ENCODE data around the gene TRANK1.
"Not testable (repeated sequence)": the region's sequence is repeated elsewhere in the genome, so short reads cannot be mapped to it uniquely, and the experiment has no call there.

The TRANK1 gene

GRCh38 chr3:36956155-36956554 is 11.3 kb upstream of the TRANK1 start:
- DNase-seq, result no peak

DNA sequence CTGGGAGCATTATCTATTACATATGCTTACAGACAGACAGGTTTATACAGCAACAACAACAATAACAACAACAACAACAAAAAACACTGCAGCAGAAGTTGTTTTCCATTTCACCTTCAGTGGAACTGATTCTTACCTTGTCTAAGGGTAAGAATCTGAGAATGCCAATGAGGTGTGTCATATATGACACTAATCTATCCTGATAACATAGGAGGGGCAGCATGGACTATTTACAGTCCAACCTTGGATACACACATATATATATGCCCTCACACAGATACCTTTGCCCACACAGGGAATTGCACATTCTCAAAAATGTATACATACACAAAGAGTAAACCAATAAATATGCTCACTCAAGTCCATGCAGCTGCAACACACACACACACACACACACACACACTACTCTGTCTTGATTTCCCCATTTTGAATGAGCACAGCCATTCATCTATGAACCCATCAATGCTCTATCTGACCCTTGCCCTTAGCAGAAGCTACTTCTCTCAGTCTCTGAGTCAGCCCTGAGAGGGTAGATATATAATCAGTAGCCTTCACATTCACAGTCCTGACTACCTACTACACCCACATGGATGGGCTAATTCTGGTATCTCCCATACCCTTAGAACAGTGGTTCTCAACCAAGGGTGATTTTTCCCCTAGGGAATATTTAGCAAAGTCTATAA is 9.7 kb upstream of the TRANK1 start:
- DNase-seq, result peak; percentile 5

DNA sequence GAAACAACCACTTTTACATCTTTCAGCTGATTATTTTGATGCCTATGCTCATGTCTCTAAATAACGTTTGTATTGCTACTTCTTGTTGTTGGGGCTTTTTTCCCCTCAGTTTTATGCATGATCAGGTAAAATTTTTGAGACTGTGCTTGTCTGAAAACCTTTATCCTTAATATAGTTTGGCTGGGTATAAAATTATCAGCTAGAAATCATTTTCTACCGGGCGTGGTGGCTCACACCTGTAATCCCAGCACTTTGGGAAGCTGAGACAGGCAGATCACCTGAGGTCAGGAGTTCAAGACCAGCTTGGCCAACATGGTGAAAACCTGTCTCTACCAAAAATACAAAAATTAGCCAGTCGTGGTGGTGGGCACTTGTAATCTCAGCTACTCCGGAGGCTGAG is 3.0 kb upstream of the TRANK1 start:
- DNase-seq, result not testable (repeated sequence)

- no peak for DNase-seq
These were observed 603 bp upstream of the TRANK1 start for GRCh38 chr3:36945333-36945980.

DNA sequence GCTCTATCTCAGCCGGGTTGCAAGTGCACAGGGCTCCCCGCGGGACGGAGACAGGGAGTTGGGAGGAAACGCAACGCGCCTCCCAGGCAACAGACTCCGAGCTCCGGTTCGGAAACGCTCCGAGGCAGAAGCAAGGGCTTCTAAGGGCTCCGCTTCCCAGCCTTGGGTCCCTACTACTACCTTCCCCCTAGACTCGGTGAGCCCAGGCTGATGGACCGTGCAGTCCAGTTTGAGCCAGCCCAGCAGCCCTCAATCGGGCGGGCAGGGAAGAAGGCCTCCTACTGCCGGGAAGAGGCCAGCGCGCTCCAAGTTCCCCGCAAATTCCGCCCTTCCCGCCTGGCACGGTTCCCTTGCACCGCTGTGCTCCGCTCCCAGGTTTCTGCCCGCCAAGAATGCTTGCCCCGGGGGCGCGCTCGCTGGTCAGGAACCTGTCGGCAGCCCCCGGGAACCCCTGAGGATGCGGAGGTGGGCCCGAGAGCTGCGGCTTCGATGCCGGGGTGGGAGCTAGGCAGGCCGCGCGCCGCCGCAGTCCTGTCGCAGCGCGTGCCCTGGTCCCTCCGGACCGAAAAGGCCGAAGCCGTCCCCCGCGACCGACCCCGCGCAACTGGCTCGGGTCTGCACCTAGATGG is 728 bp downstream of the TRANK1 start:
- DNase-seq, result peak; percentile 46

- no peak for DNase-seq
These were observed 1.3 kb downstream of the TRANK1 start for GRCh38 chr3:36943601-36944000.

DNA sequence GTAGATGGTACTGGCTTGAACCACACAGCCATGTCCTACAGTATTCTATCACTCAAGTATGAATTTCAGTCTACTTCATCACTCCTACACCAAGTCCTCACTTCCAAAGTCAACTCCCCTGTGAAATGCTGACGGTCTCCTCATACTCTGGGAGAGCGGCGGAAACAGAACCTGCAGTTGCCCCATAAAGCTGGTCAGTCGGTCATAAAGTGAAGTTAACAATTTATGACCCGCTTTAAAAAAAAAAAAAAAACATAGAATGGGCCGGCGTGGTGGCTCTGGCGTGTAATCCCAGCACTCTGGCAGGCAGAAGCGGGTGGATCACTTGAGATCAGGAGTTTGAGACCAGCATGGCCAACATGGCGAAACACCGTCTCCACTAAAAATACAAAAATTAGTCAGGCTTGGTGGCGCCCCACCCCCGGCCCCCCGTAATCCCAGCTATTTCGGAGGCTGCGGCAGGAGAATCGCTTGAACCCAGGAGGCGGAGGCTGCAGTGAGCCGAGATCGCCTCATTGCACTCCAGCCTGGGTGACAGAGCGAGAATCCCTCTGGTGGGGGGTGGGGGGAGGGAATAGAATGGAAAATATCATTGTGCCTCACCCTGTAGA is 2.1 kb downstream of the TRANK1 start:
- DNase-seq, result no peak

DNA sequence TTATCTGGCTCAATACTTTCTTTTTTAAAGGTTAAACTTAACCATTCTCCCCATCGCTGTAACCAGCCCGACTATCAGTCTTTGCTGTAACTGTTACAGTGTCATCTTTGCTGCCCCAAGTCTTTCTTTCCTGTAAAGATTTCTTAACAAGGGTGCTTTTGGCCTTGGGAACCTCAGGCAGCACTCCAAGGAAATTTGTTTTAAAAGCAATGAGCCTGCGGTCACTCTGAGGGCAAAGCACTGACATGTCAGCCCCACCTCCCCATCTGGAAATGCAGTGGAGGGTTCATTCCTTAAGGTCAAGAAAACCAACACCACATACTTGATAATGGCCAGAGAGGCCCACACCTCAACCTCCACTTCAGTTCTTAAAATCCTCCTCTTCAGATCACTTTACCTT is 3.2 kb downstream of the TRANK1 start:
- no peak for DNase-seq

DNA sequence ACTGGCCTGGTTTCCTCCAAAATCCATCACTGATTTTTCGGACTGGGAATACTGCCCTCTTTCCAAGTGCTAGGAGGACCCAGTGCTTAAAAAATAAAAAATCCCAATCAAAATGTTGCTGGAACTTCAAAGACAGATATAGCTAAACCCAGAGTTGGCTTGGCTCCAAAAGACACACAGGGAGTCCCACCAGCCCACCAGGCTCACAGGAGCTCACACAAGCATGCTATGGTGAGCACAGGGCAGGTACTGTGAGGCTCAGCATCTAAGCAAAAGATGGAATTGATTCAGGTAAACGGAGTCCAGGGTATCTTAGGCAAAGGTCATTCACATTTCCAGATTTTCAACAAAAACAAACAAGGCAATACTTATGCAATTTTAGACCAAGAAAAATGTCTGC is 3.7 kb downstream of the TRANK1 start:
- DNase-seq, result no peak

GRCh38 chr3:36937492-36937891 is 7.4 kb downstream of the TRANK1 start:
- DNase-seq, result peak; percentile 29

- no peak for DNase-seq
These were observed 11.1 kb downstream of the TRANK1 start for GRCh38 chr3:36933540-36934296.

DNA sequence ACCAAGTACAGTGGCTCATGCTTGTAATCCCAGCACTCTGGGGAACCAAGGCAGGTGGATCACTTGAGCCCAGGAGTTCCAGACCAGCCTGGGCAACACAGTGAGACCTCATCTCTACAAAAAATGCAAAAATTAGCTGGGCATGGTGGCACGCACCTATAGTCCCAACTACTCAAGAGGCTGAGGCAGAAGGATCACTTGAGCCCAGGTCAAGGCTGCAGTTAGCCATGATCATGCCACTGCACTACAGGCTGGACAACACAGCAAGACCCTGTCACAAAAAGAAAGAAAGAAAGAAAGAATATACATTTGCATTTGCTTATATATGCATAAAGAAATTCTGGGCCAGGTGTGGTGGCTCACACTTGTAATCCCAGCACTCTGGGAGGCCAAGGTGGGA is 13.4 kb downstream of the TRANK1 start:
- DNase-seq, result not testable (repeated sequence)

GRCh38 chr3:36928220-36928619 is 16.6 kb downstream of the TRANK1 start:
- no peak for DNase-seq

GRCh38 chr3:36926292-36926897 is 18.5 kb downstream of the TRANK1 start:
- no peak for DNase-seq

DNA sequence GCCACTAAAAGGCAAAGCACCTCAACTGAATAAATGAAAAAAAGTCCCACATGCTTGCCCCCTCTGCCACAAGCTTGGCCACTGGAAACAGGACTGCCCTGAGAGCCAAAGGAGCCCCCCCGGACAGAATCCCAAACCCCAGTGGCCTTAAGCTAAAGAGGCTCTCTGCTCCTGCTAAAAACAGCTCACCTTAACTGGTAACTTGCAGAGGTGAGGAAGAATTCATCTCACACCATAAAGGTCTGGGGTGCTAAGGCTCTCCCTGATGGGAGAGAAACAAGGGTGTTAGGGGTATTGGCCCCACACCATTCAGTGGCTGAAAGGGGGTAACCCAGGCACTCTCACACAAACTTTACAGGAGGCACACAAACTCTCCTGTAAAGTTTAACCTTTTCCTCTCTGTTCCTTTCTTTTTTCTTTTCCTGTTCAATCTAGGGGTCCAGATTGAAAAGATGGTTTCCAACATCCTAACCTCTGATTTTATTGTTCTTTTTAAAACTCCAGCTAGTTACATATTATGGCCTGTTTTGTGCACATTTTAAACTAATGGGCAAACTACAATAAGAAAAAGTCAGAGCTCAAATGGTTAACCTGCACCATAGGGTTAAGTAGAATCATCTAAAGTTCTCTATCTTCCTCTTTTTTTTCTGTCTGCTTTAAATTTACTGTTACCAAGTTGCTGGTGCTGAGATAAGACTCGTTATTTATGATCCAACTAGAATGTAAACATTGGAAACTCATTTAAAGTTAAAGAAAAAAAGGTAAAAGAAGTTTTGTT is 19.9 kb downstream of the TRANK1 start:
- no peak for DNase-seq

DNA sequence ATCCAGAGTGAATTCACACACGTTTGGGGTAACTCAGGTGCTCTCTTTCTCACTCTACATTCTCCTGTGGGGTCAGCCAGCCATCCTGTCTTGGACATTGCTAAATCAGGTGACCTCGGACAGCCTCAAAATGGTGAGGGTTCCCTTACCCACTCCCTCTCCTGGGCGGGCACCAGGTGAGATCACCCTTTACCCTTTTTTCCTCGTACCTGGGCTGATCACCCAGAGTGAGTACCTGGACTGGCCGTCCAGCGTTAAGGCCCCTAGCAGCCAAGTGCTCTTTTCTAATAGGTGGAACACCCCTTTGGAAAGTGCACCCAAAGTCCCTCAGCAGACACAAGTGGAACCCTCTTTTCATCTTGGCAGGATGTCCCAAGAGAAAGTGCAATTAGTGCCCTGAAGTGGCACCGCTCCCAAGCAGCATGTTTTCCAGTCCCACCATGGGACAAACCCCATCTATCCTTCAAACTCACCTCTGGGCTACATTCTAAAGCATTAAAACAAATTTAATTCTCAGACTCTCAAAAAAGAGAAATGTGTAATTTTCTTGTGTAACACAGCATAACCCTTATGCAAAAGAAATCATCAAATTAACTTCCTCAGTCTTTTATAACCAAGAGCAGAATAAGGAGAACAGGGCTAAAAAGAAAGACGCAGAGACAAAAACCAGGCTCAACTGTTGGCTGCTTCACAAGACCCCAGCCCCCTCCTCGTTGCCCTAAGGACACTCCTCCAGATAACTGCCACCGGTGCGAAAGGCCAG is 20.7 kb downstream of the TRANK1 start:
- no peak for DNase-seq

DNA sequence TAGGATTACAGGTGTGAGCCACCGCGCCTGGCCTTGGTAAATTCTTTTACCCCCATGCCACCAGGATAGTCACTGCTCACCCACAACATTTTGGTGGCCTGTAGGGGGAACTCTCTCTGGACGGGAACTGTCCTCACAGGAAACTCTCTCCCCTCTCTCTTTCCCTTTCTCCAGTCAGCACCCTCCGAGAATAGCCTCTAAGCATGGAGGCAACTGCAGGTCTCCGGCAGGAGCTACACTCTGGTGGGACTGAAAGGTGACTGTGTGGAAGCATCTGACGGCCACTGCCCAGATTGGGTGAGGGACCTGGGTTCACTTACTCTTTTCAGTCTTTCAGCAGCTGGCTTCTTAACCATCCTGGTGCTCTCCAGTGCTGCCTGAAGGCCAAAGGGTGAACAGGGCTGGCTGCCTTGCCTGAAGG is 21.3 kb downstream of the TRANK1 start:
- DNase-seq, result no peak

- DNase-seq, result no peak
These were observed 23.8 kb downstream of the TRANK1 start for GRCh38 chr3:36920884-36921567.

- DNase-seq, result no peak
These were observed 25.3 kb downstream of the TRANK1 start for GRCh38 chr3:36919439-36920160.

DNA sequence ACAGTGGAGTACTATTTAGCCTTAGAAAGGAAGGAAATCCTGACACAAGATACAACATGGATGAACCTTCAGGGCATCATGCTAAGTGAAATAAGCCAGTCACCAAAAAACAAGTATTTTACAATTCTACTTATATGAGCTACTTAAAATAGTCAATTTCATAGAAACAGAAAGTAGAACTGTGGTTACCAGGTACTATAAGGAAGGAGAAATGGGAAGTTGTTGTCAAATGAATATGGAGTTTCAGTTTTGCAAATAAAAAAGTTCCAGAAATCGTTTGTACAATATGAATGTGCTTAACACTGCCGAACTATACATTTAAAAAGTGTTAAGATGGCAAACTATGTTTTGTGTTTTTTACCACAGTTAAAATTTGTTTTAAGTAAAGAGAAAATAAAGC is 26.8 kb downstream of the TRANK1 start:
- DNase-seq, result no peak
